ENCODE measurements around the gene TBL3. TPM values are rescaled to one million over a fixed set of nuclear protein-coding genes. Genes with fewer than 3 reads are reported as not detected.

The TBL3 gene
- total and polyA plus RNA-seq, 9 of the 15 experiments (the other 6 are each of a cell fraction or from before 2014, with no cell fraction given), result 0.97 to 117 (median 24.5) TPM

DNA sequence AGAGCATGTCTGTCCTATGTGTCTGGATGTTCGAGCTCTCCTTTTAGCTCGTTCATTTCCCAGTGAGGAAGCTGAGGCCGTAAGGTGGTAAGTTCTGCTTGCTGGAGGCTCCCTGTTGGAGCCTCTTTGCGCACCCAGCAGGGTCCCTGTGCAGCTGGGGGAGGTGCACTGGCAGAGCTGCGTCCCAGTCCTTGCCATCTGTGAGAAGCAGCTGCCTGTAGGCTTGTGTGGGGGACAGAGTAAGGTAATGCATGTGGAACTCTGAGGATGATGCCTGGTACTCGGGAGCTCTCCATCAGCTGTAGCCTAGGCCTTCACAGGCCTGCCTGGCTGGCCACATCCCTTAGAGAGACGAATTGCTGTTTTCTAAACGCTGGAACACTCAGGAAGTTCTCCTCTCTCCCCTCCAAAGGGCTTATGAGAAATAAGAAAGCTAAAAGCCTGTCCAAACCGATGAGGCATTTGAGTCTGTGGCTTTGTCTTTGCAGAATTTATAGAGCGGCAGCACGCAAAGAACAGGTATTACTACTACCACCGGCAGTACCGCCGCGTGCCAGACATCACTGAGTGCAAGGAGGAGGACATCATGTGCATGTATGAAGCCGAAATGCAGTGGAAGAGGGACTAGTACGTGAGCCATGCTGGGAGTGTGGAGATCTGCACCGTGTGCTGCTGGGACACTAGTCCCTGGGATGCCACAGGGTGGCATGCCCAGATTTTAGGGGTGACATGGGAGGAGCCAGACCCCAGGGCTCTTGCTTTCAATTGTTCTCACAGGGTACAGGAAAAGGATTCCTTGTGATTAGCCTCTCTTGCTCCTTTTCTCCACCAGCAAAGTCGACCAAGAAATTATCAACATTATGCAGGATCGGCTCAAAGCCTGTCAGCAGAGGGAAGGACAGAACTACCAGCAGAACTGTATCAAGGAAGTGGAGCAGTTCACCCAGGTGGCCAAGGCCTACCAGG, 10.9 kb upstream of the TBL3 start (continued):
- TF ChIP-seq DIDO1 (tag; IDR thresholded peaks at IDR 0.05; ENCODE audit: low read depth), result no peak
- TF ChIP-seq HMGN3 (IDR thresholded peaks at IDR 0.05; ENCODE audit: borderline replicate concordance, extremely low read depth, insufficient read length, low read depth, low read length), result no peak
- peak; percentile 22; the same call in 1 of the 2 replicates for TF ChIP-seq TOE1 (IDR thresholded peaks at IDR 0.05; ENCODE audit: borderline replicate concordance)
- TF ChIP-seq TOE1 (CRISPR knock-in tag; IDR thresholded peaks at IDR 0.05; ENCODE audit: borderline replicate concordance, low read depth), result no peak
- TF ChIP-seq MTF1 (CRISPR knock-in tag; IDR thresholded peaks at IDR 0.05; ENCODE audit: borderline replicate concordance), result no peak
- TF ChIP-seq, protein P1, sequence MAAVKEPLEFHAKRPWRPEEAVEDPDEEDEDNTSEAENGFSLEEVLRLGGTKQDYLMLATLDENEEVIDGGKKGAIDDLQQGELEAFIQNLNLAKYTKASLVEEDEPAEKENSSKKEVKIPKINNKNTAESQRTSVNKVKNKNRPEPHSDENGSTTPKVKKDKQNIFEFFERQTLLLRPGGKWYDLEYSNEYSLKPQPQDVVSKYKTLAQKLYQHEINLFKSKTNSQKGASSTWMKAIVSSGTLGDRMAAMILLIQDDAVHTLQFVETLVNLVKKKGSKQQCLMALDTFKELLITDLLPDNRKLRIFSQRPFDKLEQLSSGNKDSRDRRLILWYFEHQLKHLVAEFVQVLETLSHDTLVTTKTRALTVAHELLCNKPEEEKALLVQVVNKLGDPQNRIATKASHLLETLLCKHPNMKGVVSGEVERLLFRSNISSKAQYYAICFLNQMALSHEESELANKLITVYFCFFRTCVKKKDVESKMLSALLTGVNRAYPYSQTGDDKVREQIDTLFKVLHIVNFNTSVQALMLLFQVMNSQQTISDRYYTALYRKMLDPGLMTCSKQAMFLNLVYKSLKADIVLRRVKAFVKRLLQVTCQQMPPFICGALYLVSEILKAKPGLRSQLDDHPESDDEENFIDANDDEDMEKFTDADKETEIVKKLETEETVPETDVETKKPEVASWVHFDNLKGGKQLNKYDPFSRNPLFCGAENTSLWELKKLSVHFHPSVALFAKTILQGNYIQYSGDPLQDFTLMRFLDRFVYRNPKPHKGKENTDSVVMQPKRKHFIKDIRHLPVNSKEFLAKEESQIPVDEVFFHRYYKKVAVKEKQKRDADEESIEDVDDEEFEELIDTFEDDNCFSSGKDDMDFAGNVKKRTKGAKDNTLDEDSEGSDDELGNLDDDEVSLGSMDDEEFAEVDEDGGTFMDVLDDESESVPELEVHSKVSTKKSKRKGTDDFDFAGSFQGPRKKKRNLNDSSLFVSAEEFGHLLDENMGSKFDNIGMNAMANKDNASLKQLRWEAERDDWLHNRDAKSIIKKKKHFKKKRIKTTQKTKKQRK (IDR thresholded peaks at IDR 0.05; ENCODE audit: borderline replicate concordance, low read depth, low read length), result no peak
- TF ChIP-seq ELF4 (CRISPR knock-in tag; IDR thresholded peaks at IDR 0.05), result peak; percentile 69; the same call in 1 of the 2 replicates
- TF ChIP-seq SUPT5H (IDR thresholded peaks at IDR 0.05), result peak; percentile 95
- no peak for TF ChIP-seq EP400 (IDR thresholded peaks at IDR 0.05)
- TF ChIP-seq RBM22 (IDR thresholded peaks at IDR 0.05; ENCODE audit: low read depth, low read length, poor library complexity, severe bottlenecking), result no peak
- 0 out of 2 replicates have a peak, but pooled peaks have one; percentile 14 for TF ChIP-seq DNMT1 (IDR thresholded peaks at IDR 0.05)
- TF ChIP-seq TAF1 (IDR thresholded peaks at IDR 0.05; ENCODE audit: control insufficient read depth, extremely low read depth, insufficient read depth, low read length, severe bottlenecking), result peak; percentile 18
- TF ChIP-seq NRF1 (conservative IDR thresholded peaks at IDR 0.05 in 1 of 2, IDR thresholded peaks at IDR 0.05 in 1 of 2), result 0 out of 4 replicates have a peak, but pooled peaks of 1 of the 2 experiments have one; percentile 22
- no peak for TF ChIP-seq ZNF165 (CRISPR knock-in tag; IDR thresholded peaks at IDR 0.05; ENCODE audit: borderline replicate concordance)
- no peak for TF ChIP-seq ZNF175 (CRISPR knock-in tag; IDR thresholded peaks at IDR 0.05; ENCODE audit: low read depth)
- TF ChIP-seq MED1 (CRISPR knock-in tag; IDR thresholded peaks at IDR 0.05; ENCODE audit: borderline replicate concordance), result no peak
- TF ChIP-seq PPARD (CRISPR knock-in tag; IDR thresholded peaks at IDR 0.05), result no peak
- no peak for TF ChIP-seq ADNP (tag; IDR thresholded peaks at IDR 0.05)
- no peak for TF ChIP-seq GABPA (tag; conservative IDR thresholded peaks at IDR 0.05; ENCODE audit: low read depth)
- TF ChIP-seq PHB2 (IDR thresholded peaks at IDR 0.05; ENCODE audit: low read depth), result no peak
- TF ChIP-seq, protein P2, sequence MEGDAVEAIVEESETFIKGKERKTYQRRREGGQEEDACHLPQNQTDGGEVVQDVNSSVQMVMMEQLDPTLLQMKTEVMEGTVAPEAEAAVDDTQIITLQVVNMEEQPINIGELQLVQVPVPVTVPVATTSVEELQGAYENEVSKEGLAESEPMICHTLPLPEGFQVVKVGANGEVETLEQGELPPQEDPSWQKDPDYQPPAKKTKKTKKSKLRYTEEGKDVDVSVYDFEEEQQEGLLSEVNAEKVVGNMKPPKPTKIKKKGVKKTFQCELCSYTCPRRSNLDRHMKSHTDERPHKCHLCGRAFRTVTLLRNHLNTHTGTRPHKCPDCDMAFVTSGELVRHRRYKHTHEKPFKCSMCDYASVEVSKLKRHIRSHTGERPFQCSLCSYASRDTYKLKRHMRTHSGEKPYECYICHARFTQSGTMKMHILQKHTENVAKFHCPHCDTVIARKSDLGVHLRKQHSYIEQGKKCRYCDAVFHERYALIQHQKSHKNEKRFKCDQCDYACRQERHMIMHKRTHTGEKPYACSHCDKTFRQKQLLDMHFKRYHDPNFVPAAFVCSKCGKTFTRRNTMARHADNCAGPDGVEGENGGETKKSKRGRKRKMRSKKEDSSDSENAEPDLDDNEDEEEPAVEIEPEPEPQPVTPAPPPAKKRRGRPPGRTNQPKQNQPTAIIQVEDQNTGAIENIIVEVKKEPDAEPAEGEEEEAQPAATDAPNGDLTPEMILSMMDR (IDR thresholded peaks at IDR 0.05 in 2 of 3, conservative IDR thresholded peaks at IDR 0.05 in 1 of 3; ENCODE audit: insufficient read depth in 2 of 3, low read depth in 1 of 3, low read length in 3 of 3), result no peak
- no peak for TF ChIP-seq ZNF12 (CRISPR knock-in tag; IDR thresholded peaks at IDR 0.05)
